ENCODE measurements around the gene GP1BB. TPM values are rescaled to one million over a fixed set of nuclear protein-coding genes. Genes with fewer than 3 reads are reported as not detected.

The GP1BB gene
- total RNA-seq, 1 donor from 2014 or later: 4.6 TPM

- TF ChIP-seq CTCF (conservative IDR thresholded peaks at IDR 0.05): no peak
Observed at GRCh38 chr22:19757140-19757984, 34.0 kb downstream of the GP1BB start.

GRCh38 chr22:19757985-19758895 lies 34.9 kb downstream of the GP1BB start:
- Mint-ChIP-seq H3K4me1 (peaks cover 11% of the 10 kb centered on the region), H3K27me3 (ENCODE audit: low read depth) (peaks cover 87% of the 10 kb centered on the region), H3K4me3 (no peak overlapping the region), H3K9me3 (no peaks in the 10 kb centered on the region), H3K36me3 (ENCODE audit: low read depth) (no peaks in the 10 kb centered on the region), H3K27ac (ENCODE audit: unreplicated experiment) (no peak overlapping the region)
- no peak for DNase-seq (ENCODE audit: low read depth, low spot score)
- TF ChIP-seq CTCF (conservative IDR thresholded peaks at IDR 0.05): no peak

More at GRCh38 chr22:19757140-19757984, 34.0 kb downstream of the GP1BB start:
- no peak overlapping the region for H3K27ac Mint-ChIP-seq (ENCODE audit: unreplicated experiment)
- peaks cover 11% of the 10 kb centered on the region for H3K4me1 Mint-ChIP-seq
- peaks cover 87% of the 10 kb centered on the region for H3K27me3 Mint-ChIP-seq (ENCODE audit: low read depth)
- DNase-seq (ENCODE audit: low read depth, low spot score): no peak
- H3K9me3 Mint-ChIP-seq: no peaks in the 10 kb centered on the region
- H3K4me3 Mint-ChIP-seq: no peak overlapping the region
- H3K36me3 Mint-ChIP-seq (ENCODE audit: low read depth): no peaks in the 10 kb centered on the region

- Mint-ChIP-seq H3K4me3 (no peak overlapping the region), H3K27me3 (ENCODE audit: low read depth) (peaks cover 87% of the 10 kb centered on the region), H3K36me3 (ENCODE audit: low read depth) (no peaks in the 10 kb centered on the region), H3K4me1 (peaks cover 11% of the 10 kb centered on the region), H3K9me3 (no peaks in the 10 kb centered on the region), H3K27ac (ENCODE audit: unreplicated experiment) (no peak overlapping the region)
- TF ChIP-seq CTCF (conservative IDR thresholded peaks at IDR 0.05): no peak
- DNase-seq (ENCODE audit: low read depth, low spot score): no peak
Observed at GRCh38 chr22:19758896-19759426, 35.6 kb downstream of the GP1BB start.

GRCh38 chr22:19759427-19760057 lies 36.2 kb downstream of the GP1BB start:
- no peaks in the 10 kb centered on the region for H3K9me3 Mint-ChIP-seq
- DNase-seq (ENCODE audit: low read depth, low spot score): no peak
- no peak overlapping the region for H3K27ac Mint-ChIP-seq (ENCODE audit: unreplicated experiment)
- TF ChIP-seq CTCF (conservative IDR thresholded peaks at IDR 0.05): no peak
- H3K27me3 Mint-ChIP-seq (ENCODE audit: low read depth): peaks cover 87% of the 10 kb centered on the region
- H3K4me3 Mint-ChIP-seq: peak overlapping the region; percentile 64
- peaks cover 12% of the 10 kb centered on the region for H3K4me1 Mint-ChIP-seq
- no peaks in the 10 kb centered on the region for H3K36me3 Mint-ChIP-seq (ENCODE audit: low read depth)
